Naive B cell (primary cell): ENCODE data around the gene CBFA2T2. TPM values are rescaled to one million over a fixed set of nuclear protein-coding genes. Genes with fewer than 3 reads are reported as not detected.
"Not testable (repeated sequence)": the region's sequence is repeated elsewhere in the genome, so short reads cannot be mapped to it uniquely, and the experiment has no call there.

Source experiments
- ATAC-seq, 2 donors: fragments of 150-1000 bp; cut with Tn5 transposase; 2 replicates each; pipeline ENCODE4 v1.10.0; 2021; ENCODE audit warnings: low read depth in 2 of 2, mild to moderate bottlenecking in 2 of 2, moderate library complexity in 2 of 2
- DNase-seq: peaks from one replicate; pipeline ENCODE4 v3.0.0; 2022
- H3K27ac Mint-ChIP-seq, 6 donors: one replicate each; pipeline ENCODE4 v1.8.0; 2020 to 2022; ENCODE audit warnings: mild to moderate bottlenecking in 6 of 6, mixed read lengths in 6 of 6, moderate library complexity in 5 of 6, inconsistent platforms in 2 of 6
- H3K27me3 Mint-ChIP-seq, 3 donors: one replicate each; pipeline ENCODE4 v1.8.0; 2021 to 2022; ENCODE audit warnings: mixed read lengths in 3 of 3, mild to moderate bottlenecking in 1 of 3
- H3K36me3 Mint-ChIP-seq, 2 donors: one replicate each; pipeline ENCODE4 v1.8.0; 2020 to 2022; ENCODE audit warnings: mixed read lengths in 2 of 2, inconsistent platforms in 1 of 2, mild to moderate bottlenecking in 1 of 2
- H3K4me1 Mint-ChIP-seq, 3 donors: one replicate each; pipeline ENCODE4 v1.8.0; 2020 to 2022; ENCODE audit warnings: mixed read lengths in 3 of 3, inconsistent platforms in 1 of 3, mild to moderate bottlenecking in 1 of 3, moderate library complexity in 1 of 3
- H3K4me3 Mint-ChIP-seq, 8 donors: one replicate each; pipeline ENCODE4 v1.8.0; 2020 to 2022; ENCODE audit warnings: mild to moderate bottlenecking in 8 of 8, mixed read lengths in 8 of 8, moderate library complexity in 8 of 8, inconsistent platforms in 2 of 8
- H3K9me3 Mint-ChIP-seq, 7 donors: one replicate each; pipeline ENCODE4 v1.8.0; 2020 to 2022; ENCODE audit warnings: mixed read lengths in 7 of 7, mild to moderate bottlenecking in 5 of 7, inconsistent platforms in 2 of 7, moderate library complexity in 1 of 7
- polyA plus RNA-seq, 6 donors: library from polyadenylated mRNA; unstranded; fragments of 300-500 nt; fragmentation: Illumina TruSeq; gene quantifications; one replicate each; pipeline ENCODE4 v1.2.3, GENCODE V29; 2021; ENCODE audit warnings: low read depth in 6 of 6

Gene CBFA2T2
- polyA plus RNA-seq: 10 to 100 TPM in 5 of 6 donors, 1 to 10 TPM in 1; 6.1 to 25.9 (median 15.4) TPM

DNA sequence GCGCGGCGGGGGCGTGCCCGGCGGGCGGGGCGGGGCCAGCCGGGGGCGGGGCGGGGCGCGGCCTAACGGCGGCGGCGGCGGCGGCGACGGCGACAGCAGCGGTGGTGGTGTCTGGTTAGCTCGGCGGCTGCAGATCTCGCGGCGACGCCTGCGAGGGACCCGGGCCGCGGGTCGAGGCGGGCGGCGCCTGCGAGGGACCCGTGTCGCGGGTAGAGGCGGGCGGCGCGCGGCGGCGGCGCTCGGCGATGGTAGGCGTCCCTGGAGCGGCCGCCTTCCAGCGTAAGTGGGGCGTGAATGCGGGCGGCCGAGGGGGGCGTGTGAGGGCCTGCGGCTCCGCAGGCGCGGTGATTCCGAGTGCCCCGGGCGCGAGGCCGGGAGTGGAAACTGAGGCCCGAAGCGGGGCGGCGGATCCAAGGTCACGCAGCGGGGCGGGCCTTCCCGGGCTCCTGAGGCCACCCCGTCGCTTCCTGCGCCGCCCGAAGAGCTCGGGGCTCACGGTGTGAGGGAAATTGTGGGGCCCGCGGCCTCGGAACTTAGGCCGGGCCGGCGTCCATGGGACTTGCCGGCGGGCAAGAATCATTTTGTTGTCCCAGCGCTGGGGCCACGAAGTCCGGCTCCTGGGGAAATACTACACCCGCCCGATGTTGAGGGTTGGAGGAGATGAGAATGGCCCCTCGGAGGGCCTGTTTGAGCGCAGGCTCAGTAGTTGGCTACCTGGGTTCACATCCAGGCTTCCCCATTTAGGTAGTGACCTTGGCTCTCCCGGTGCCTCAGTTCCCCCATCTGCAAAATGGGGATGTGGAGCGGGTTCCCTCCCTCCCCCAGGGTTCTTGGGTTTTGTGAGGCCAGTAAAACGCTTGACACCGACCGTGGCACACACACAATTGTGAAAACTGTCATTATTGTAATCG, at the start of gene CBFA2T2:
Gene CBFA2T2 (plus strand): TSS at position 74 of the 911 bp plus-strand sequence. CDS start 172 bp downstream, at position 246.
- H3K36me3 Mint-ChIP-seq: no peaks in the 10 kb centered on the region
- DNase-seq (no peak), ATAC-seq (peak in 1 of 2 donors; percentile 51)
- H3K4me1 Mint-ChIP-seq: peaks cover 4 to 32% (median 9%) of the 10 kb centered on the region in 3 donors
- no peaks in the 10 kb centered on the region for H3K9me3 Mint-ChIP-seq
- H3K27me3 Mint-ChIP-seq: no peaks in the 10 kb centered on the region
- peak within 1 kb of the TSS; percentile 79 to 94 (median 88) for H3K4me3 Mint-ChIP-seq
- H3K27ac Mint-ChIP-seq: peak within 1 kb of the TSS; percentile 90 to 98 (median 96)

GRCh38 chr20:33440562-33440961, 49.3 kb upstream of the CBFA2T2 start:
- ATAC-seq, H3K27me3 Mint-ChIP-seq, DNase-seq, H3K36me3 Mint-ChIP-seq, H3K9me3 Mint-ChIP-seq, H3K27ac Mint-ChIP-seq: not testable (repeated sequence)
- H3K4me3 Mint-ChIP-seq: peak overlapping the region in 1 of 8 donors; percentile 27
- peaks cover 27 to 36% (median 30%) of the 10 kb centered on the region in 3 donors for H3K4me1 Mint-ChIP-seq

GRCh38 chr20:33441142-33441955, 48.5 kb upstream of the CBFA2T2 start:
- Mint-ChIP-seq H3K27me3 (no peaks in the 10 kb centered on the region), H3K9me3 (no peaks in the 10 kb centered on the region), H3K27ac (no peak overlapping the region), H3K36me3 (no peaks in the 10 kb centered on the region), H3K4me1 (peaks cover 27 to 38% (median 30%) of the 10 kb centered on the region in 3 donors), H3K4me3 (peak overlapping the region in 6 of 8 donors; percentile 33 to 85 (median 68))
- no peak for DNase-seq
- ATAC-seq: no peak

GRCh38 chr20:33442136-33443005, 47.5 kb upstream of the CBFA2T2 start:
- no peak for ATAC-seq
- Mint-ChIP-seq H3K4me3 (peak overlapping the region; percentile 78 to 95 (median 88)), H3K4me1 (peaks cover 27 to 38% (median 30%) of the 10 kb centered on the region in 3 donors), H3K27ac (peak overlapping the region in 3 of 6 donors; percentile 67 to 88 (median 73)), H3K9me3 (no peaks in the 10 kb centered on the region), H3K27me3 (no peaks in the 10 kb centered on the region), H3K36me3 (no peaks in the 10 kb centered on the region)
- DNase-seq: no peak

DNA sequence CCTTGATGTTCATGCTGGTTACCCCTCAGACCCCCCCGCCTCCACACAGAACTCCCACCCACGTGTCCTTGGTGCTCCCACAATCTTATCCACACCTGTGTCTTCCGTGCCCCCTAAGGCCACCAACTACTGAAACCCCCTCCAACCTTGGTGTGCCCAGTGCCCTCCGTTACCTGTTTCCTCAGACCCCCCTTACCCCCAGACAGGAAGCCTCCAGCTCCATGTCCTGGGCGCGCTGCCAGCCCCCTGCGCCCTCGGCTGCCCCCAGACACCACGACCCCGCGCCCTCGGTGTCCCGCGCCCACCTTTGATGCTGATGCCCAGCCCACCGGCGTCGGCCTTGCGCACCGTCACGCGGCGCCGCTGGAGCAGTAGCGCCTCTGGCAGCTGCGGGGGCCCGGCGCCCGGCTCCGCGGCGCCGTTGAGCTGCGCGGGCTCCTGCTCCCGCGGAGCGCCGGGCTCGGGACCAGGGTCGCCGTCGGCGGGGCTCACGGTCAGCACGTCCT, 46.8 kb upstream of the CBFA2T2 start:
- Mint-ChIP-seq H3K4me3 (peak overlapping the region; percentile 78 to 95 (median 88)), H3K4me1 (peaks cover 27 to 38% (median 30%) of the 10 kb centered on the region in 3 donors), H3K27me3 (no peaks in the 10 kb centered on the region), H3K36me3 (no peaks in the 10 kb centered on the region), H3K9me3 (no peaks in the 10 kb centered on the region), H3K27ac (peak overlapping the region in 4 of 6 donors; percentile 15 to 88 (median 70))
- ATAC-seq (peak; percentile 4 to 7), DNase-seq (no peak)

DNA sequence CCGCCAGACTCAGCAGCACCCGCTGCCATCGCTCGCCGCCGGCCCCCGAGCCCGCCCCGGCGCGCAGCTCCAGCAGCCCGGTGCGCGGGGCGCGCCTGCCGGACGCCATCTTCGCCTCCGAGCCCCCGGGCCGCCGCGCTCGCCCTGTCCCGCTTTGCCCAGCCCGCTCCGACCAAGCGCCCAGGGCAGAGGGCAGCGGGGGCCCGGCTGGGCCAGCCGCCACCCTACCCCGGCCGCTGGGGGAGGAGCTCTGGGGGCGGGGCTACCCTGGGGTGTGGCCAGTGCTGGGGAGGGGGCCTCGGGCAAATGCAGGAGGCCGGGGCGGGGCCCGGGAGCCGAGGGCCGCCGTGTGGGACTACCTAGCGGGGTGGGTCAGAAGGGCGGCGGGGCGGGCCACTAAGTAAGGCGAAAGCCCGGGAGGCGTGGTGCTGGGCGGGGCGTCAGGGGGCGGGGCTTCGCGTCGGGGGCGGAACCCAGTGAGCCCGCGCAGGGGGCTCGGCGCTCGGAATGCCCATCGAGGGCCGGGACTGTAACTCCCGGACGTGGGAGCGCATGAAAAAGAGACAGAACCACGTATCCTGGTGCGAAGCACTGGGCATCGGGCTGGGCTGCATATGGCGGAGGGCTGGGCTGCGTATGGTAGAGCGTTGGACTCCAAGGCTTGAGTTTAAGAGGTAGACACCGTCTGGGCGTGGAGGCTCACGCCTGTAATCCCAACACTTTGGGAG, 46.2 kb upstream of the CBFA2T2 start, which contains the start of gene SNTA1:
Gene SNTA1 (minus strand): TSS at position 252 of the 728 bp plus-strand sequence. CDS start 143 bp downstream, at position 109.
- H3K27ac Mint-ChIP-seq: peak within 1 kb of the TSS; percentile 67 to 95 (median 90)
- peak within 1 kb of the TSS; percentile 89 to 95 (median 93) for H3K4me3 Mint-ChIP-seq
- peaks cover 27 to 38% (median 30%) of the 10 kb centered on the region in 3 donors for H3K4me1 Mint-ChIP-seq
- peaks cover 0 to 2% (median 0%) of the 10 kb centered on the region in 7 donors for H3K9me3 Mint-ChIP-seq
- H3K27me3 Mint-ChIP-seq: no peaks in the 10 kb centered on the region
- DNase-seq (peak; percentile 80), ATAC-seq (peak; percentile 77 to 81)
- no peaks in the 10 kb centered on the region for H3K36me3 Mint-ChIP-seq

GRCh38 chr20:33444797-33445560, 44.9 kb upstream of the CBFA2T2 start:
- DNase-seq: no peak
- H3K4me1 Mint-ChIP-seq: peaks cover 27 to 38% (median 30%) of the 10 kb centered on the region in 3 donors

GRCh38 chr20:33445881-33446625, 43.8 kb upstream of the CBFA2T2 start:
- H3K27ac Mint-ChIP-seq: peak overlapping the region in 3 of 6 donors; percentile 3 to 43 (median 9)
- DNase-seq (no peak), ATAC-seq (no peak)
- no peaks in the 10 kb centered on the region for H3K27me3 Mint-ChIP-seq
- H3K4me3 Mint-ChIP-seq: peak overlapping the region in 2 of 8 donors; percentile 35 to 89
- H3K9me3 Mint-ChIP-seq: peaks cover 0 to 2% (median 0%) of the 10 kb centered on the region in 7 donors
- peaks cover 27 to 37% (median 30%) of the 10 kb centered on the region in 3 donors for H3K4me1 Mint-ChIP-seq
- no peaks in the 10 kb centered on the region for H3K36me3 Mint-ChIP-seq

More at GRCh38 chr20:33444797-33445560, 44.9 kb upstream of the CBFA2T2 start:
- ATAC-seq: no peak
- H3K27ac Mint-ChIP-seq: peak overlapping the region in 5 of 6 donors; percentile 1 to 89 (median 66)
- H3K36me3 Mint-ChIP-seq: no peaks in the 10 kb centered on the region
- peaks cover 0 to 2% (median 0%) of the 10 kb centered on the region in 7 donors for H3K9me3 Mint-ChIP-seq
- H3K4me3 Mint-ChIP-seq: peak overlapping the region; percentile 89 to 95 (median 92)
- H3K27me3 Mint-ChIP-seq: no peaks in the 10 kb centered on the region

DNA sequence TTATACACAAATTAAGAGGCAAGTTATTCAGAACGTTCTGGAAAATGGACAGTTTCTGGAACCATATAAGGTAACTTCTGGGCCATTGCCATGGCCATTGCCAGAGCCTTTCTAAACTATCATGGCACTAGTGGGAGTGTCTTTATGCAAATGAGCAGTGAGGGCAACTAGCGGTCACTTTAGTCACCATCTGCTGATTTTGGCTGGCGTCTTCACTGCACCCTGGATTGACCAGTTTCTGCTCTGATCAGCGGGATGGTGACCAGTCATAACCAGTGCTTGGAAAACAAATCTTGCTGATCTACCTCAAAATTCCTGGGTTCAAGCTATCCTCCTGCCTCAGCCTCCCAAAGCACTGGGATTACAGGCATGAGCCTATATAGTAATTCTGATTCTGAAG, 39.0 kb upstream of the CBFA2T2 start:
- no peaks in the 10 kb centered on the region for H3K27me3 Mint-ChIP-seq
- ATAC-seq (no peak), DNase-seq (no peak)
- no peaks in the 10 kb centered on the region for H3K36me3 Mint-ChIP-seq
- H3K4me3 Mint-ChIP-seq: no peak overlapping the region
- peaks cover 0 to 2% (median 0%) of the 10 kb centered on the region in 7 donors for H3K9me3 Mint-ChIP-seq
- H3K4me1 Mint-ChIP-seq: peaks cover 0 to under 1% (median 0%) of the 10 kb centered on the region in 3 donors
- H3K27ac Mint-ChIP-seq: no peak overlapping the region

DNA sequence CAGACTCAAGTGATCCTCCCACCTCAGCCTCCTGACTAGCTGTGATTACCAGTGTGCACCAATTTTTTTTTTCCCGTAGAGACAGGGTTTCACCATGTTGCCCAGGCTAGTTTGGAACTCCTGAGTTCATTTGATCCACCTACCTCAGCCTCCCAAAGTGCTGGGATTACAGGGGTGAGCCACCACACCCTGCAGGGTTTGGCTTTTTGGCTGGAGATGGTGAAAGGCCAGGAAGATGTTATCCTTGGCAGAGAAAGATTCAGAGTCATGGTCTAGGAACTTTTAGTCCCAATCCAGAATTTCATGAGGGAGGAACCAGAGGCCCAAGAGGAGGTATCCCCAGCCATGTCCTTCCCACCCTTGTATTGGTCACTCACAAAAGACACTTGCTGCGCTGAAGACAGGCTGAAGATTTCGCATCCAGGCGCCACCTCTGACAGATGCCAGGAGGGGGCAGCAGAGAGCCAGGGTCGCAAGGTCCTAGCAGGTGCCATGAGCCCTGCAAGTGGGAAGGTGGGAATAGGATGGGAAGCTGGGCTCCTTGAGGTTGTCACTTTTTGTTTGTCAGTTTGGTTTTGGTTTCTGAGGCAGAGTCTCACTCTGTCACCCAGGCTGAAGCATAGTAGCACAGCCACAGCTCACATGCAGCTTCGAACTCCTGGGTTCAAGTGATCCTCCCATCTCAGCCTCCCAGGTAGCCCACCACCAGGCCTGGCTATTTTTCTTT, 32.8 kb upstream of the CBFA2T2 start:
- not testable (repeated sequence) for H3K9me3 Mint-ChIP-seq, H3K27me3 Mint-ChIP-seq, H3K4me3 Mint-ChIP-seq, H3K27ac Mint-ChIP-seq, H3K36me3 Mint-ChIP-seq
- H3K4me1 Mint-ChIP-seq: peaks cover 0 to 10% (median 4%) of the 10 kb centered on the region in 3 donors
- peak; percentile 66 for DNase-seq
- ATAC-seq: peak; percentile 84 to 94
